GM23248 (cell line): ENCODE results near the gene TMEM184B. TPM values are rescaled to one million over a fixed set of nuclear protein-coding genes. Genes with fewer than 3 reads are reported as not detected.

Experiments used
- DNase-seq: peaks from one replicate; pipeline ENCODE4 v3.0.0-alpha.2; 2015
- H2AFZ ChIP-seq: fragments of 200-600 bp; sonication (generic); 2 replicates; pipeline ENCODE4 v1.6.1; 2016; ENCODE audit warnings: antibody characterized with exemption
- H3F3A ChIP-seq: fragments of 200-600 bp; sonication (generic); 2 replicates; pipeline ENCODE4 v1.6.1; 2016; ENCODE audit warnings: mild to moderate bottlenecking, antibody characterized with exemption, mixed run types; ENCODE audit not compliant: insufficient read depth
- H3K27ac ChIP-seq: fragments of 200-600 bp; sonication (generic); 2 replicates; pipeline ENCODE4 v1.5.1; 2016; ENCODE audit warnings: mild to moderate bottlenecking
- H3K27me3 ChIP-seq: fragments of 200-600 bp; sonication (generic); replicated peaks from 2 replicates; pipeline ENCODE4 v1.6.1; 2016; ENCODE audit warnings: mild to moderate bottlenecking; ENCODE audit not compliant: insufficient read depth
- H3K36me3 ChIP-seq: fragments of 200-600 bp; sonication (generic); 2 replicates; pipeline ENCODE4 v1.6.1; 2016; ENCODE audit warnings: low read depth, mild to moderate bottlenecking
- H3K4me1 ChIP-seq: fragments of 200-600 bp; sonication (generic); 2 replicates; pipeline ENCODE4 v1.6.1; 2016; ENCODE audit warnings: mild to moderate bottlenecking; ENCODE audit not compliant: insufficient read depth
- H3K4me2 ChIP-seq: fragments of 200-600 bp; sonication (generic); one replicate; pipeline ENCODE4 v1.6.1; 2016; ENCODE audit warnings: mild to moderate bottlenecking; ENCODE audit not compliant: unreplicated experiment
- H3K4me3 ChIP-seq: fragments of 200-600 bp; sonication (generic); 2 replicates; pipeline ENCODE4 v1.5.1; 2016; ENCODE audit warnings: mild to moderate bottlenecking
- H3K79me2 ChIP-seq: fragments of 200-600 bp; sonication (generic); 2 replicates; pipeline ENCODE4 v1.6.1; 2016; ENCODE audit warnings: mild to moderate bottlenecking; ENCODE audit not compliant: insufficient read depth
- H3K9ac ChIP-seq: fragments of 200-600 bp; sonication (generic); 2 replicates; pipeline ENCODE4 v1.6.1; 2016; ENCODE audit warnings: mild to moderate bottlenecking
- H3K9me2 ChIP-seq: fragments of 200-600 bp; sonication (generic); 2 replicates; pipeline ENCODE4 v1.6.1; 2016; ENCODE audit warnings: mixed run types, mild to moderate bottlenecking, moderate library complexity; ENCODE audit not compliant: insufficient read depth
- H3K9me3 ChIP-seq: fragments of 200-600 bp; sonication (generic); one replicate; pipeline ENCODE4 v1.6.1; 2017; ENCODE audit warnings: low read depth
- H4K20me1 ChIP-seq: fragments of 200-600 bp; sonication (generic); 2 replicates; pipeline ENCODE4 v1.6.0; 2016; ENCODE audit not compliant: insufficient read depth
- EZH2 ChIP-seq: fragments of 200-600 bp; sonication (generic); IDR thresholded peaks from 2 replicates; pipeline ENCODE4 v1.6.1; 2018; ENCODE audit warnings: antibody characterized with exemption, mild to moderate bottlenecking; ENCODE audit not compliant: insufficient read depth, poor library complexity, severe bottlenecking
- EZH2phosphoT487 ChIP-seq: fragments of 200-600 bp; sonication (generic); IDR thresholded peaks from 2 replicates; pipeline ENCODE4 v1.6.1; 2018; ENCODE audit warnings: antibody characterized with exemption, moderate library complexity, mild to moderate bottlenecking, low read depth; ENCODE audit not compliant: insufficient read depth
- WGBS, 2 experiments: methylation state at CpG; one replicate each; pipeline ENCODE4 v1.1.6; 2015 to 2017; ENCODE audit warnings: low lambda C conversion rate in 2 of 2, low coverage in 1 of 2; ENCODE audit errors: missing lambda C conversion rate in 2 of 2; 5-methylcytosine and 5-hydroxymethylcytosine counted together
- in situ Hi-C: fragments of 300-500 bp; cut with MboI; formaldehyde crosslinking; loops from 2 replicates; pipeline ENCODE4 v1.15.0; 2020
- polyA plus RNA-seq: library from polyadenylated mRNA; unstranded; fragments of >200 nt; fragmentation: Nextera tagmentation; extraction: Ambion mirVana; gene quantifications from 2 replicates; pipeline ENCODE4 v1.2.1, GENCODE V29; 2016
- total RNA-seq: library from RNA; depleted of rRNA; stranded (reverse); fragments of >200 nt; shearing (Covaris generic); gene quantifications from 2 replicates; pipeline ENCODE4 v1.2.3, GENCODE V29; 2014

TMEM184B gene
- total and polyA plus RNA-seq, 2 experiments from 2014 or later, result 83.7 to 91.0 TPM

DNA sequence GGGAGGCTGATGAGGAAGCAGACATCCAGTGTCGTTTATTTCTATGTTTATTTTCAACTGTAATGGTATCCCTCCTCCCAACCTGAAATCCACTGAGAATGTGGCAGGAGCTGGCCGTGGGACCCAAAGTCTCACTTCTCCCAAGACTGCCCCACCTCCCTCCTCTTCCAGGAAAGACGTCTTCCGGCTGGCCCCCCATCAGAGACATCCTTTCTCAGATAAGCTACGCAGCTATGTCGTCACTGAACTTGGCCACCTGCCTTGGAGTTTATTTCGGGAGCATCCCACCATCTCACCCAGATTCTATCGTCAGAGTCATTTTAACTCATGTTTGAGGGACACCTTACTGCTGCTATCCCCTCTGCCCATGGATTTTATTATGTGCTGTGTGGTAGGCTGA is 13.9 kb downstream of the TMEM184B start:
- Histone ChIP-seq H3K9me2 (no peaks in the 10 kb centered on the region), H3K9me3 (no peaks in the 10 kb centered on the region), H3K9ac (no peak overlapping the region), H3K79me2 (peaks cover 98% of the 10 kb centered on the region), H3F3A (peaks cover 47% of the 10 kb centered on the region), H3K4me2 (no peak overlapping the region), H4K20me1 (no peaks in the 10 kb centered on the region), H2AFZ (no peak overlapping the region), H3K4me1 (peaks cover 34% of the 10 kb centered on the region), H3K4me3 (no peak overlapping the region), H3K36me3 (no peaks in the 10 kb centered on the region), H3K27ac (no peak overlapping the region), H3K27me3 (no peaks in the 10 kb centered on the region)
- TF ChIP-seq EZH2 (no peak), EZH2phosphoT487 (no peak)
- no peak for DNase-seq
- WGBS, 2 experiments, result 73 to 75% methylated on average over 8 of the region's 8 CpGs
- in situ Hi-C loops, result no loop called here

- Histone ChIP-seq H3K9me2 (no peaks in the 10 kb centered on the region), H4K20me1 (no peaks in the 10 kb centered on the region), H3K36me3 (no peaks in the 10 kb centered on the region), H3F3A (peaks cover 47% of the 10 kb centered on the region), H3K27me3 (no peaks in the 10 kb centered on the region), H3K4me1 (peaks cover 34% of the 10 kb centered on the region), H2AFZ (peak overlapping the region; percentile 57), H3K27ac (peak overlapping the region; percentile 94), H3K4me3 (peak overlapping the region; percentile 68), H3K79me2 (peaks cover 98% of the 10 kb centered on the region), H3K9me3 (no peaks in the 10 kb centered on the region), H3K4me2 (peak overlapping the region; percentile 88), H3K9ac (peak overlapping the region; percentile 82)
- in situ Hi-C loops, result no loop called here
- peak; percentile 24 for DNase-seq
- TF ChIP-seq EZH2, result no peak
- no peak for TF ChIP-seq EZH2phosphoT487
- WGBS, 2 experiments, result 54 to 60% methylated on average over 4 of the region's 4 CpGs
Measured at GRCh38 chr22:38257650-38258250, 15.1 kb downstream of the TMEM184B start.

DNA sequence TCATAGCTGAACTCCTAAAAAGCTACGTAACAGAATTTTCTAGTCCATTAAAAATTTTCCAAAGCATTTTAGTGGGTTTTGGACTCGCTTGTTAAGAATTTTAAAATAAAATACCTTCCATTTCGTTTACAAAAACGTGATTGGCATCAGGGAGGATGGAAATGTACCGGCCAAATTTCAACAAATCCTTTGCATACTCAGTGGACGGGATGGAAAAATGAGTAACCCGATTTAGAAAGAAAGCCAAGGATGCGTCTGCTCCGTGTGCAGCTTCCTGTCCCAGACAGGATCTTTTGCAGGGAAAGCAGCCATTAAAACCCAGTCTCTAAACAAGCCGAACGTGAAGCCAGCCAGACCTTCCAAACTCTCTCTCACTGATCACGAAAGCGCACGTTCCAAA is 15.6 kb downstream of the TMEM184B start:
- Histone ChIP-seq H3K9me3 (no peaks in the 10 kb centered on the region), H3F3A (peaks cover 44% of the 10 kb centered on the region), H3K79me2 (peaks cover 98% of the 10 kb centered on the region), H3K4me1 (peaks cover 34% of the 10 kb centered on the region), H3K36me3 (no peaks in the 10 kb centered on the region), H3K27me3 (no peaks in the 10 kb centered on the region), H2AFZ (peak overlapping the region; percentile 57), H3K27ac (peak overlapping the region; percentile 94), H4K20me1 (no peaks in the 10 kb centered on the region), H3K9ac (peak overlapping the region; percentile 82), H3K4me3 (peak overlapping the region; percentile 68), H3K9me2 (no peaks in the 10 kb centered on the region), H3K4me2 (peak overlapping the region; percentile 88)
- WGBS, 2 experiments, result 1 to 2% methylated on average over 14 of the region's 14 CpGs
- no peak for TF ChIP-seq EZH2
- TF ChIP-seq EZH2phosphoT487, result no peak
- peak; percentile 94 for DNase-seq
- in situ Hi-C loops, result no loop called here

DNA sequence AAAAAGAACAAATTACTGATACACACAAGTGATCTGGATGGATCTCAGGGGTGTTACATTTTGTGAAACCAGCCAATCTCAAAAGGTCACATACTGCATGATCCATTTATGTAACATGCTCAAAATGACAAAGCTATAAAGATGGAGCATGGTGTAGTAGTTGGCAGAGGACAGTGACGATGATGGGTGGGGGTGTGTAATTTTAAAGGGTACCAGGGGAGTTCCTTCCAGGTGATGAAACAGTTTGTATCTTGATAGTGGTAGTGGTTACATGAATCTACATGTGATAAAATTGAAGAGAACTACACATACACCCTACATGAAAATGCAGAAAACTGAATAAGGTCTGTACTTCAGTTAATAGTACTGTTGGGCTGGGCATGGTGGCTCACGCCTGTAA is 17.1 kb downstream of the TMEM184B start:
- Histone ChIP-seq H4K20me1 (no peaks in the 10 kb centered on the region), H3K4me1 (peaks cover 28% of the 10 kb centered on the region), H3K79me2 (peaks cover 98% of the 10 kb centered on the region), H3F3A (peaks cover 37% of the 10 kb centered on the region), H3K9ac (no peak overlapping the region), H3K9me3 (no peaks in the 10 kb centered on the region), H3K4me3 (no peak overlapping the region), H3K27me3 (no peaks in the 10 kb centered on the region), H3K27ac (peak overlapping the region; percentile 94), H2AFZ (no peak overlapping the region), H3K9me2 (no peaks in the 10 kb centered on the region), H3K36me3 (no peaks in the 10 kb centered on the region), H3K4me2 (no peak overlapping the region)
- TF ChIP-seq EZH2 (no peak), EZH2phosphoT487 (no peak)
- DNase-seq, result no peak
- 96 to 98% methylated on average over 2 of the region's 2 CpGs for WGBS, 2 experiments
- in situ Hi-C loops, result no loop called here
